Heart right ventricle (tissue), 16 donors: Measurements from ENCODE around the gene TTYH3. TPM values are rescaled to one million over a fixed set of nuclear protein-coding genes. Genes with fewer than 3 reads are reported as not detected.

Experiments used
- ATAC-seq, 8 donors: fragments of 200-7000 bp; cut with Tn5 transposase; one replicate each; pipeline ENCODE4 v1.9.1; 2020; ENCODE audit warnings: mild to moderate bottlenecking in 8 of 8, moderate library complexity in 8 of 8, moderate number of reproducible peaks in 1 of 8
- DNase-seq, 2 donors: peaks; one replicate each; pipeline ENCODE4 v3.0.0-alpha.2; 2020
- H3K27ac ChIP-seq, 10 donors: fragments of 200-600 bp; sonication (generic) in 2 of 10; one replicate each; pipeline versions ENCODE4 v1.5.0 to v1.8.0; 2020 to 2022; ENCODE audit warnings: mild to moderate bottlenecking in 3 of 10
- H3K27me3 ChIP-seq, 7 donors: fragments of 200-600 bp; one replicate each; pipeline ENCODE4 v1.8.0; 2021 to 2022; ENCODE audit warnings: mild to moderate bottlenecking in 2 of 7
- H3K36me3 ChIP-seq, 9 donors: fragments of 200-600 bp; sonication (generic) in 1 of 9; one replicate each; pipeline versions ENCODE4 v1.5.0 to v1.8.0; 2020 to 2022; ENCODE audit warnings: mild to moderate bottlenecking in 2 of 9
- H3K4me1 ChIP-seq, 9 donors: fragments of 200-600 bp; sonication (generic) in 1 of 9; one replicate each; pipeline versions ENCODE4 v1.5.0 to v1.8.0; 2020 to 2022; ENCODE audit warnings: mild to moderate bottlenecking in 4 of 9
- H3K4me3 ChIP-seq, 10 donors: fragments of 200-600 bp; sonication (generic) in 2 of 10; one replicate each; pipeline versions ENCODE4 v1.5.0 to v1.8.0; 2020 to 2022; ENCODE audit warnings: mild to moderate bottlenecking in 7 of 10, moderate library complexity in 2 of 10
- H3K9me3 ChIP-seq, 11 donors: fragments of 200-600 bp in 10 of 11; sonication (generic) in 2 of 11; one replicate each; pipeline versions ENCODE4 v1.5.0 to v1.8.0; 2013 to 2022; ENCODE audit warnings: mild to moderate bottlenecking in 2 of 11, control low read depth in 1 of 11, moderate library complexity in 1 of 11
- CTCF ChIP-seq, 9 donors: fragments of 200-600 bp; sonication (generic) in 2 of 9; IDR thresholded peaks; one replicate each; pipeline versions ENCODE4 v1.5.0 to v1.8.0; 2021 to 2022; ENCODE audit warnings: antibody characterized with exemption in 9 of 9, mild to moderate bottlenecking in 5 of 9, moderate library complexity in 1 of 9
- WGBS, 2 donors: extraction: QIAGEN DNeasy Blood & Tissue Kit; methylation state at CpG; one replicate each; pipeline ENCODE4 v1.1.7; 2013; ENCODE audit warnings: inconsistent platforms in 1 of 2; 5-methylcytosine and 5-hydroxymethylcytosine counted together
- intact Hi-C, 10 donors: fragments of 100-400 bp; cut with DNase I; formaldehyde crosslinking; loops; one replicate each; pipeline versions ENCODE4 v1.11.1 to v1.14.2; 2022
- polyA plus RNA-seq, 2 donors: library from polyadenylated mRNA; stranded (reverse); fragments of 200-250 nt; gene quantifications; one replicate each; pipeline ENCODE4 v1.2.3, GENCODE V29; 2013
- total RNA-seq, 10 donors: library from RNA; stranded (reverse); fragmentation: NEBNext Ultra II Directional in 3 of 10; extraction: Animal tissue kit (Norgen Biotek cat#: 25700) in 3 of 10; gene quantifications; one replicate each; pipeline versions ENCODE4 v1.2.1 to v1.2.4, GENCODE V29; 2021 to 2023
- donor health status: Arrhythmogenic right ventricular cardiomyopathy.
- donor health status: ischemic (EF 13 %, LVEDD 7.1; RV severe dilation, severe dysfunction).
- donor health status: healthy with polysubstance abuse.
- donor health status: DM: no; HTN: yes; CAD: no.
- donor health status: DM: no; HTN: no; CAD: no.
- donor health status: ischemic (EF 25% LVEDD 6.9; RV normal size, moderate dysfunction).
- donor health status: ischemic (EF 25% LVEDD 5.7; RV mildly dilated, moderate dysfunction).
- donor health status: healthy.
- donor health status: DM: yes; HTN: yes; CAD: no.
- donor health status: Ischemic cardiomyopathy.
- donor health status: ischemic (EF 35%, LVEDD 5.7; RV mildly dilated, moderate dysfunction).
- donor health status: nonischemic (EF 11% LVEDD 7.7; RV severe dilation, severe dysfunction).
- donor health status: DM: yes; HTN: yes; CAD: no.
- donor health status: PGD.
- donor health status: ischemic (EF 29% LVEDD 5.4; RV normal size, mild dysfunction).
- donor health status: nonischemic (EF 23%, LVEDD 6.1; RV moderate dilation, normal function).

TTYH3 gene
- total and polyA plus RNA-seq, 12 donors = 7.0 to 37.5 (median 9.0) TPM

- no peaks in the 10 kb centered on the region for H3K36me3 ChIP-seq
- 22% methylated on average over 23 of the region's 23 CpGs for WGBS, 2 donors
- peaks cover 15 to 59% (median 41%) of the 10 kb centered on the region in 9 donors for H3K4me1 ChIP-seq
- peak overlapping the region in 4 of 10 donors; percentile 11 to 41 (median 18) for H3K27ac ChIP-seq
- no peaks in the 10 kb centered on the region for H3K27me3 ChIP-seq
- H3K4me3 ChIP-seq = no peak overlapping the region
- DNase-seq (peak; percentile 74 to 75), ATAC-seq (peak; percentile 57 to 80 (median 67))
- H3K9me3 ChIP-seq = no peaks in the 10 kb centered on the region
- TF ChIP-seq CTCF (IDR thresholded peaks at IDR 0.05) = no peak
- intact Hi-C loops = no loop called here
These were observed 10.5 kb upstream of the TTYH3 start for GRCh38 chr7:2621061-2621828.

DNA sequence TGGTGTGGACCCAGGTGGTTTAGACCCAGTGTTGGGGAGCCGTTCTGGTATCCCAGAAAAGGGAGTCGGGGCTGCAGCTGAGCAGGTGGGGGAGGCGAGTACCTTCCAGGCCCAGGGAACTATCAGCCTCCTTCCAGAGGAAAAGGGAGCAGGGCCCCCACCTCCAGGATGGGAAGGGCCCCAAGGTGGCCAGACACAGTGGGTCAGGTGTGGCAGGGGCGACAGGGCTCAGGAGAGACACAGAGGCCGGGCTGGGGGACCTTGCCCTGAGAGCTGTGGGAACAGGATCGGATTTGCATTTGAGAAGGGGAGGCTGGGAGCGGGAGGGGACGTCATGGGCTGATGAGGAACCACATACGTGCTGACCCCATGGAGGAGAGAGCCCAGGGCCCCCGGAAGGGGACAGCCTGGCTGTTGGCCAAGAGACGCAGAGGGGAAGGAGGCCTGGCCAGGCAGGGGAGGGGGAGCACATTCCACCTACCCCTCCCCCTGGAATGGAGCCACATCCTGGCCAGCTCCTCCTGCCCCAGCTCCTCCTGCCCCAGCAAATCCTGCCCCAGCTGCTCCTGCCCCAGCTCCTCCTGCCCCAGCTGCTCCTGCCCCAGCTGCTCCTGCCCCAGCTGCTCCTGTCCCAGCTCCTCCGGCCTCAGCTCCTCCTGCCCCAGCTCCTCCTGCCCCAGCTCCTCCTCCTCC, 9.7 kb upstream of the TTYH3 start:
- 38 to 40% methylated on average over 11 to 12 of the region's 12 CpGs for WGBS, 2 donors
- Histone ChIP-seq H3K9me3 (no peaks in the 10 kb centered on the region), H3K4me3 (no peak overlapping the region), H3K4me1 (peaks cover 12 to 62% (median 37%) of the 10 kb centered on the region in 9 donors), H3K27ac (peak overlapping the region in 6 of 10 donors; percentile 5 to 41 (median 20)), H3K36me3 (no peaks in the 10 kb centered on the region), H3K27me3 (no peaks in the 10 kb centered on the region)
- ATAC-seq = peak in 5 of 8 donors; percentile 6 to 22 (median 15)
- intact Hi-C loops = no loop called here
- peak; percentile 38 to 59 for DNase-seq
- no peak for TF ChIP-seq CTCF (IDR thresholded peaks at IDR 0.05)

- Histone ChIP-seq H3K27ac (peak overlapping the region in 1 of 10 donors; percentile 20), H3K4me1 (peaks cover 9 to 54% (median 27%) of the 10 kb centered on the region in 9 donors), H3K9me3 (no peaks in the 10 kb centered on the region), H3K36me3 (no peaks in the 10 kb centered on the region), H3K4me3 (no peak overlapping the region), H3K27me3 (no peaks in the 10 kb centered on the region)
- intact Hi-C loops = no loop called here
- DNase-seq (no peak), ATAC-seq (peak in 4 of 8 donors; percentile 13 to 37 (median 18))
- TF ChIP-seq CTCF (IDR thresholded peaks at IDR 0.05) = no peak
- WGBS, 2 donors = 76 to 80% methylated on average over 19 of the region's 19 CpGs
These were observed 8.7 kb upstream of the TTYH3 start for GRCh38 chr7:2622869-2623697.

DNA sequence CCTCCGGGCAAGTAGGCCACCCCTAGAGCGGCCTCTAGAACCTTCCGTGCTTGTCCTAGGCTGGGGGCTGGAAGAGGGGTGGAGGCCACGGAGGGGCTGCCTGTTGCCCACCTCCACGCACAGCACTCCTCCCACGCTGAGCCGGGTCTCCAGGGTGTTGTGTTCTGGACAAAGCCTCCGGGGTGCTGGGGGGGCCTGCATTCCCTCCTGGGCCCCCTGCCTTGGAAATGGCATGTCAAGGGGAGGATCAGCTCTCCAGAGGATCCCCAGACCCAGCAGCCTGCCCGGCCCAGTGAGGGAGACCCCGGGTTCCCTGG, 8.1 kb upstream of the TTYH3 start:
- Histone ChIP-seq H3K27me3 (no peaks in the 10 kb centered on the region), H3K4me1 (peaks cover 9 to 48% (median 22%) of the 10 kb centered on the region in 9 donors), H3K27ac (no peak overlapping the region), H3K9me3 (no peaks in the 10 kb centered on the region), H3K4me3 (no peak overlapping the region), H3K36me3 (no peaks in the 10 kb centered on the region)
- DNase-seq (no peak), ATAC-seq (no peak)
- 90 to 92% methylated on average over 10 of the region's 10 CpGs for WGBS, 2 donors
- intact Hi-C loops = no loop called here
- no peak for TF ChIP-seq CTCF (IDR thresholded peaks at IDR 0.05)
